CD4-positive, alpha-beta T cell treated with Interleukin-17A for 1 hour (primary cell): Measurements from ENCODE around the gene NUDT11.
"Not testable (repeated sequence)": the region's sequence is repeated elsewhere in the genome, so short reads cannot be mapped to it uniquely, and the experiment has no call there.

Source experiments
- DNase-seq: peaks from one replicate; pipeline ENCODE4 v3.0.0-alpha.2; 2020

NUDT11 gene

DNA sequence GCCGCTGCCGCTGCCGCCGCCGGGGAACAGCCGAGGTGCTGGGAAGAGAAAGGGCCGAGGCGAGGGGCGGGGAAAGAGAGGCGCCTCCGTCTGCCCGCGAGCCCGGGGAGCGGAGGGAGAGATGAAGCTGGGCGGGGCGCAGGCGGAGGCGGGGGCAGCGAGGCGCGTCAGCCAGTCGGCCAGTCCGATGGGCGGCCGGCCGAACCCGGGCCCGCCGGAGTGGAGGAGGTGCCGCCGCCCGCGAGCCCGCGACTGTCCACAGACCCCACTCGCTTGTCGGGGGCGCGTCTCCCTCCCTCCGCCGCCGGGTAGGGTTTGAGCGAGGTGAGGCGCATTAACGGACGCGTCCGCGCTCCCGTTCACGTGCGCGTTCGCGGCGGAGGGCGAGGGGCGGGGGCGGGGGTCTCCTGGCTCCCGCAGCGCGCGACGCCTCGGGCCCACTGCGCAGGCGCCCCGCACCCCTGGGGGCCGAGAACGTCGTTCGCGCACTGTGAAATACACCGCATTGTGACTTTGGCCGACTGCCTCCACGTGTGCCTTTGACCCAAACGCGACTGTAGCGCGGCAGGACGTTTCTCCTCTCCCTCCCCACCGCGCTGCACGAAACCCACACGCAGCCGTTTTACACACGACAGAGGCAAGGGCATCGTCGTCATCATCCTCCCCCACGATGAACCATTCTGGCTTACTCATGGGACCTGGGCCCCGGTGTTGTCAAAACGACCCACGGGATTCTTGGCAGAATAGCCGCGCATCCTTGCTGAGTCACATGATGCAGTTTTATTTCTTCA, at the start of gene NUDT11:
NUDT11 (minus strand) TSS at position 92 of the 791 bp plus-strand sequence. CDS start 148 bp downstream, outside the sequence.
- DNase-seq = peak; percentile 25

DNA sequence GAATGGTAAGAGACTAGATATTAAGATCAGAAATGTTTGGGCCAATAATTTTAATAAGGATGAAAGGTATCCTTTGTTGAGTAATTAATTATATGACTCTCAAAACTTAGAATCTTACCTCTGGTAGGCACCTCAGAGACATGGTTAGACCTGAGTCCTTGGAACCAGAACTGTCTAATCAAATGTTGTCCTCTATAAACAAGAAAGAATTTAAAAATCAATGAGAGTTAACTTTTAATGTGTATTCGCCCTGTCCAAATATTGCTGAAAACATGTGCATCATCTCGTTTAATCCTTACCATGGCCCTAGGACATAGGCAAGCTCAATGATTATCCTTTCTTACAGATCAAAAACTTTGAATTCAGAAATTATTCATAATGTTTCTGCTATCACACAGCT, 24.0 kb upstream of the NUDT11 start:
- no peak for DNase-seq

DNA sequence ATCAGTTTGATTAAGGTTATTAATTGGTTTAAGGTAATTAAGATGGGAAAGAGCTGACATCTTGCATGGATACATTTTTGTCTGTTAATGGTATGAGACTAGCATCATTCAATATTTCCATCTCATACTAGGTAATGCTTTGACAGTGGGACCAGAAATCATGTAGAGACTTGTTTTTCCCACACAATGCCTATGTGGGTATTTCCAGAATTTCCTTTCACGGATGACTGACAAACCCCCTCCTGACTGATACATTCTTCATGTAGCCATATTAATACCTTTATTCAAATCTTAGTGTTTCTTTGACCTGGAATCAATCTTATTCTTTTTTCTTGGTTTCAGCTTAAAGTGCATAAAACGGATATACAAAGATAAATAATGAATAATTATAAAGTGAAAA, 22.7 kb upstream of the NUDT11 start:
- not testable (repeated sequence) for DNase-seq

DNA sequence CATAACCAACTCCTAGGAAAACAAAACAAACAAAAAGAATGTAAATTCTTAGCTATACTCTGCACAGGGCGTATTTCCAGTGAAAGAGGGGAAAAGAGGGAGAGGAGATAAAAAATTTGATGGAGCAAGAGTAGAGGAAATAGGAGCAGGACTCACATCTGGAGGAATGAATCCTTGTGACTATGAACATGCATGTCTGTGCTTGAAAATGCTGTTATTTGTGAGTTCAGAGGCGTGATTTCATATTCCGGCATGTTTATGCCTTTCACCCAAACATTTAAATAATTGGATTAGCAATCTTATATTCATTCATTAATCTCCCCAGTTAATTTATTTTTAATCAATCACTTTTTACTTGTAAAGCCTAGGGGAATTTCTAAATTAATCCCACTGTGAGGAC, 11.2 kb upstream of the NUDT11 start:
- no peak for DNase-seq

DNA sequence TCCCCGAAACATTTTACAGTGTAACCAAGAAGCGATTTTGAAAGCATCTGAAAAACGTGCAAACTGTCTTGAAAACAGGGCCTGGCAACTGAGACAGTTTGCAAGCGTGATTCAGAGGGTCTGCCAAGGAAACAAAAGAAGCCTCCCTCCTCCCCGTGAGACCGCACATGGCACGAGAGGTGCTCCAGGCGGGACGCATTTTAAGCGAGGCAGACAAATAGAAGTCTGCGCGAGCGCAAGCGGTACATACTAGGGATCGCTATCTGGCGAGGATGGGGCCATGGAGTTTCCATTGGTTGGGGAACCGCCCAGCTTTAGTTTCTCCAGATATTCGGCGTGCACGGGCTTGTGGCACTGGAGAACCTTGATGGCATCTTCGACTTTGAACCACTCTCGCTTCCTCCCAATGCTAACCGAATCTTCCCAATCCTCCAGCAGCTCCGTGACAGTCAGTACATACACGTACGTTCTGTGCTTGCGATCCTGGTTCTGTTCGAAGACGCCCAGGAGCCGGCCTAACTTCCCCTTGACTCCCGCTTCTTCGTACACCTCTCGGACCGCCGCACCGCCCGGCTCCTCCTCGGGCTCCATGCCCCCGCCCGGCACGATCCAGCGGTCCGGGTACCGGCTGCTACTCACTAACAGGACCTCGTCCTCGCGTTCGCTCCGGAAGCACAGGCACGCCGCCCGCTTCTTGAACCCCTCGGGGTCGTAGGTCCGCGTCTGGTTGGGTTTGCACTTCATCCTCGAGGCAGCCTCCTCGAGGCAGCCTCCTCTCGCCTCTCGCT, 497 bp downstream of the NUDT11 start:
- not testable (repeated sequence) for DNase-seq

DNA sequence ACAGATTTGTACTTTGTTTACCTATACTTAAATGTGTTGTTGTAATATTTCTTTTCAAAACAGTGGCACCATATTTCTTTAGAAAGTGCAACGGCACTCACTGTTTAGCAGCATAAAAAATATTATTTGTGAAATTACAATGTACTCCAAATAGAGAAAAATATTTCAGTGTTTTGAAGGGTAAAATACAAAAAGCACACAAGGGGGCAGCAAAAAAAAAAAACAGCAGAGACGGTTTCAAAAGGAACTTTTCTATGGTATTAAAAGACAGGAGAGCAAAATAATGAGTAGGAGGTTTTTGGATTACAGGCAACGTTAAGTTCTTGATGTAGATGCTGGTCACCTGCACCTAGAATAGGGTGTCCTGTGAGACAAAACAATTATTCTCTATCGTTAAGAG, 2.0 kb downstream of the NUDT11 start:
- no peak for DNase-seq

DNA sequence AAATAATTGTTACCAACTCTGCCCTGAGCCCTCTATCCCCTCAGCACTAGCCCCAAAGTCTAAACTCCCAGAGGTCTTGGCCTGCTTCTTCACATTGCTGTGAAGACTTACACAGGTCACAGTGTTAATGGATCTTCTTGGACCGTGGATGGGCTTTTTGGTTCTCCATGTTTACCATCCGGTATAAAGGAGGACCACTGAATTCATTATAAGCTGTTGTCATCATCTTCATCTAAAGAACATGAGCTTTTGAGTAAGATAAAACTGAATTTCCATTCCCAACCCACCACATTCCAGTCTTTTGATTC, 8.5 kb downstream of the NUDT11 start:
- no peak for DNase-seq

DNA sequence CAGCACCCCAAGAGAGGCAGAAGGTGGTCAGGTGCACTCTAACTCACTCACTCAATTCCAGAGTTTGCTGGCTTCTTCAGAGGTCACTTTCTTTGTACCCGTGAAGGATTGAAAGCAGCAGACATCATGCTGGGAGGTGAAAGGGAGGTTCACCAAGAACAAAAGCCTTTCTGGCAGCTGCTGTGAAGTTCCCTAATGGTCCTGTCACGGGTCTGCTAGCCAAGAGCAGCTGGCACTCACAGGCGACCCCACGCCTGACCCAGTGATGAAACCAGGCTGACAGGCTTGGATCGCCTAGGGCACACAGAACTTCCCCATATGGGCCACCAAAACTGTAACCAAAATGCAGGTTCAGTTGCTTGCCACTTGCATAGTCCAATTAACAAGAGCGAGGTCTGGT, 11.8 kb downstream of the NUDT11 start:
- no peak for DNase-seq

DNA sequence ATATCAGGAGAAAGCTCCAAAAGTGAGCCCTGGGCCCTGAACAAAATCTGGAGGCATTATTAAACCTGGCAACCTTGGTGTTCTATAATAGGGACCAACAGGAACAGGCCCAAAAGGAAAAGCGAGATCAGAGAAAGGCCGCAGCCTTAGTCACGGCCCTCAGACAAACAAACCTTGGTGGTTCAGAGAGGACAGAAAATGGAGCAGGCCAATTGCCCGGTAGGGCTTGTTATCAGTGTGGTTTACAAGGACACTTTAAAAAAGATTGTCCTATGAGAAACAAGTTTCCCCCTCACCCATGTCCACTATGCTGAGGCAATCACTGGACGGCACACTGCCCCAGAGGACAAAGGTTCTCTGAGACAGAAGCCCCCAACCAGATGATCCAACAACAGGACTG, 14.0 kb downstream of the NUDT11 start:
- not testable (repeated sequence) for DNase-seq

DNA sequence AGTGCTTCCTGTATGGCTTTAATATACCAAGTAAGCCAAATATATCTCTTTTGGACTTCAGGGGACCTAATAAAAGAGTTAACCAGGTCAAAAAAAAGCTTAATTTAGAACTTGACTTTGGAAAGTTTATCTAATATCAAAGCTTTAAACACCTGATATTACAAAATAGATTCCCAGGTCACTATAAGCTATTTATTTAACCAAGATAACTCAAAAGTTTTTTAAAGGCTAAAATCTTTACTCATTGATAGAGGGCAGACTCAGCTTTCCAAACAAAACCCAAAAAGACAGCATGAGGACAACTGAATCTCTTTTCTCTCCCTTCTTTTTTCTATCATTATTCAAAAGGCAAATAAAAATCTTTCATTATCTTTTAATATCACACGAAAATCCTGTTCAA, 19.5 kb downstream of the NUDT11 start:
- DNase-seq = no peak

DNA sequence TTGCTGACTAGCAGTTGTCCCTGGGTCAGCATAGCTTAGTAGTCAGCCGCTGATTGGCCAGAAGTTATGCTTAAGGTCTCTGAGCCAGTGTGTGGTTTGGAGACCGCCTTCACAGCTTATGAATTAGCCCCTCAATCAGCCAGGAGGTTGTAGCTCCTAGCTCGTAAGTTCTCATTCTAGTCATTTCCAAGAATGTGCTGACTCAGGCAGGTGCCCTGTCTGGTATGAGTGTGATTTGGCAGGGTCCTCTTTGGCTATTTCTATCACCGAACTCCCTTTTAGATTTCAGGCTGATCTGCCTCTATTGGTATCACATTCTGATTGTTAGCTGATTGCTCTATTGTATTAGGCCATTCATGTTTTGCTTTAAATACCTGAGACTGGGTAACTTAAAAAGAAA, 33.1 kb downstream of the NUDT11 start:
- DNase-seq = no peak

DNA sequence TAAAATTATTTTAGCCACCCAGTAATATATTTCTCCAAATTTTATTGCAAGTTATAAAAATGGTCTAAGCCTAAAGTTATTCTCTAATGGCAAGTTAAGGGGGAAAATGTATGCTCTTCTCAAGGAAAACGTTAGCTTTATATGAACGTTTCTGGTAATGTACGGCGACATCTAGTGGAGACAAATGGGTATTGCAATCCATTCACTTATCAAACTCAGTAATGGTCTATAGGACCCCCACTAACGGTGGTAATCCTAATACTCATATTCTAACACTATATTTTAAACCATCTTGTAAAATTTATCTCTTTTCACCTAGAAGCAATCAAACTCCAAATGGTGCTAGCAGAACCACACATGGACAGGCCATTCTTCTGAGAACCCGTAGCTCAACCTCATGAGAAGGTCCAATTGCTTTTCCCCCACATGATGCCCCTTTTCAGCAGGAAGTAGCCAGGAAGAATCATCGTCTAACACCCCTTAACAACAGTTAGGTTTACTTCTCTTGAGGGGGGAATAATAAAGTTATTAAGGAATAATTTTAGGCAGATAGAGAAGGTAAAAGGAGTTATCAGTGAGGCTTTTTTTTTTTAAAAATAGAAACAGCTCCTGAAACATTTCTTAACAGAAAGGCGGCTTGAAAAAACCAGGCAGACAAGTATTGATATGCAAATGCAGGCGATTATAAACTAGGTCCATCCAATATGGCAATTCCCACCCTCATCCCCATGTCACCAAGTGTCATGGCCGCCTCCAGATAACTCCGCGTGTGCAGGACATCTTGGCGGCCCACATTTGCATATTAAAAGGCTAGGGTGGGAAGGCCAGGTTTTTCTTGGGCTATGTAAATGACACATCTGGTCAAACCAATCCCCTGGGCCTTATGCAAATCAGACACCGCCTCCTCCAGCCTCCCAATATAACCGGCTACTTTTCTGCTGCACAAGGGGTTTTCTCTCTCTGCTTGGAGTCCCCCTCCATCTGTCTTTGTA, 35.0 kb downstream of the NUDT11 start:
- peak; percentile 44 for DNase-seq

DNA sequence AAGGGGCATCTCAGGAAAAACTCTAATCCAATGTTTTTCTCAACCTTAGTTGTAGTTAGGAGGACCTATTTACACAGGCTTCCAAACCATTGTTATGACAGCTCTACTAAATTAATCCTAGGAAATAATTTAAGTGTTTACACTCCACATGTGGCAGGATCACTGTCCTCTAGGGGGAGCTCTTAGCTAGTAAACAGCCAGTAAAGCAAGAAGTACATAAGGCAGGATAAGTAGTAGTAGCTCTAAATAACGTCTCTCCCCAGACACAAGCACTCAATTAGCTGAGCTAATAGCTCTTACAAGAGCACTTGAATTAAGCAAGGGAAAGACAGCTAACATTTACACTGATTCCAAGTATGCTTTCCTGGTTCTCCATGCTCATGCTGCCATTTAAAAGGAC, 37.3 kb downstream of the NUDT11 start:
- DNase-seq = peak; percentile 5

DNA sequence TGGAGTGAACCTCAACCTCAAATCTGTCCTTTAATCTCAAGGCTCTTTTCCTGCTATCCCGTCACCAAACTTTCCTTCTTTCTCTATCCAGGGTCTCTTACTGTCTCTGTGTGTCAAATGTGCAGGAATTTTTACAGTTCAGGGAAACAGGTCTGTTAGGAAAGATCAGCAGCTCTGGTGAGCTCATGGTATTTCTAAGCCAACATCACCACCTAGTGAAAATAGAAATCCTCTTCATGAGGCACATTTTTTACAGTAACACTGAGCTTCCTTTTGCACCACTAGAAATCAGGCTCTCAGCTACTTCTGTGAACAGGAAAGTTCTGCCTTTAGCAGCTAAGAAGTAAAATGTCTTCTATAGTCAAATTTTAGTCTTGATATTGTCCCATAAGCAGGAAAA, 39.6 kb downstream of the NUDT11 start:
- no peak for DNase-seq

DNA sequence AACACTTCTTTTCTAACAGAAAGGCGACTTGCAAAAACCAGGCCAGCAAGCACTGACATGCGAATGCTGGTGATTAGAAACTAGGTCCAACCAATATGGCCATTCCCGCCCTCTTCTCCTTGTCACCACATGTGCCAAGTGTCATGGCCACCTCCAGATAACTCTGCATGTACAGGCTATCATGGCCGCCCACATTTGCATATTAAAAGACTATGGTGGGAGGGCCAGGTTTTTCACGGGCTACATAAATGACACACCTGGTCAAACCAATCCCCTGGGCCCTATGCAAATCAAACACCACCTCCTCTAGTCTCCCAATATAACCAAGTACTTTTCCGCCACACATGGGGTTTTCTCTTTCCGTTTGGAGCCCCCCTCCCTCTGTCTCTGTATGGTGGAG, 40.1 kb downstream of the NUDT11 start:
- DNase-seq = no peak

DNA sequence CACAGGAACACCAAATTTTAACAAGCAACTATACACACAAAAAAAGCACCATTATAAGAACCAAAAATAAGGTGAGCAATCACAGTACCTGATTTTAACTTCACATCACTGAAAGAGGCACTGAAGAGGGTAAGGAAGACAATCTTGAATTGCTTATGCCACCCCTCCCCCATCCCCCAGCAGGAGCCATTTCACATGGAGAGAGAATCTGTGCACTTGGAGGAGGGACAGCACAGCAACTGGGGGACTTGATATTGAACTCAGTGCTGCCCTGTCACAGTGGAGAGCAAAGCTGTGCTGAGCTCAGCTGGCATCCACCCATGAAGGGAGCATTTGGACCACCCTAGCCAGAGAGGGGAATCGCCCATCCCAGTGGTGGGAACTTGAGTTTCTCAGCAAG, 56.0 kb downstream of the NUDT11 start:
- DNase-seq = no peak
